HG03439 (cell line): Measurements from ENCODE around the gene CYP2A6.
"Not testable (repeated sequence)": the region's sequence is repeated elsewhere in the genome, so short reads cannot be mapped to it uniquely, and the experiment has no call there.

Source experiments
- ATAC-seq: cut with Tn5 transposase; IDR thresholded peaks from one replicate; pipeline ENCODE4 v1.9.1; 2021; ENCODE audit warnings: mild to moderate bottlenecking, moderate library complexity; ENCODE audit not compliant: unreplicated experiment

Gene CYP2A6, protein sequence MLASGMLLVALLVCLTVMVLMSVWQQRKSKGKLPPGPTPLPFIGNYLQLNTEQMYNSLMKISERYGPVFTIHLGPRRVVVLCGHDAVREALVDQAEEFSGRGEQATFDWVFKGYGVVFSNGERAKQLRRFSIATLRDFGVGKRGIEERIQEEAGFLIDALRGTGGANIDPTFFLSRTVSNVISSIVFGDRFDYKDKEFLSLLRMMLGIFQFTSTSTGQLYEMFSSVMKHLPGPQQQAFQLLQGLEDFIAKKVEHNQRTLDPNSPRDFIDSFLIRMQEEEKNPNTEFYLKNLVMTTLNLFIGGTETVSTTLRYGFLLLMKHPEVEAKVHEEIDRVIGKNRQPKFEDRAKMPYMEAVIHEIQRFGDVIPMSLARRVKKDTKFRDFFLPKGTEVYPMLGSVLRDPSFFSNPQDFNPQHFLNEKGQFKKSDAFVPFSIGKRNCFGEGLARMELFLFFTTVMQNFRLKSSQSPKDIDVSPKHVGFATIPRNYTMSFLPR

DNA sequence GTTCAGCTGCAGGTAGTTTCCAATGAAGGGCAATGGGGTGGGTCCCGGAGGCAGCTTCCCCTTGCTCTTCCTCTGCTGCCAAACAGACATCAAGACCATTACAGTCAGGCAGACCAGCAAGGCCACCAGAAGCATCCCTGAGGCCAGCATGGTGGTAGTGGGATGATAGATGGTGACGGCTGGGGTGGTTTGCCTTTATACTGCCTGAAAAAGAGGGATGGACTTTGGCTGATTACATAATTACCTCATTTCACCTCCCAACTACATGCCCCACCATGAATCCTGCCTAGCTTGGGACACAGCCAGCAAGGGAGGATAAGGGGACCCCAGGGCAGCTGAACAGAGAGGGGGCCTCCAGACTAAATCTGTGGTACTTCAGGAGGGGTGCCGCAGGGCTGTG, at the start of gene CYP2A6:
TSS of gene CYP2A6 (minus strand) at position 171 of the 400 bp plus-strand sequence. CDS start at position 150, 21 bp downstream.
- ATAC-seq = not testable (repeated sequence)

DNA sequence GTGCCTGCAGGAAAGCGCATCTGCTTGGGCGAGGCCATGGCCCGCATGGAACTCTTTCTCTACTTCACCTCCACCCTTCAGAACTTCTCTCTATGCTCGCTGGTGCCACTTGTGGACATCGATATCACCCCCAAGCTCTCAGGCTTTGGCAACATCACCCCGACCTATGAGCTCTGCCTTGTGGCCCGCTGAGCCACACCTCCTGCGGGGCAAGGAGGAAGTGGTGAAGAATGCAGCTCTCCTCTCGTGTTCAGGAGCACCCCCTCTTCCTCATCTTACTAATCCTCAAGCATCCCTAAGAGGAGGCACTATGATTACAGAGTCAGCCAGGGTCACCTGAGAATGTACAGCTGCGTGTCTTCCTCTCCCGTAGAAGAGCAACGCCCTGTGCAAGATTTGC, 49.7 kb upstream of the CYP2A6 start:
- ATAC-seq = not testable (repeated sequence)

DNA sequence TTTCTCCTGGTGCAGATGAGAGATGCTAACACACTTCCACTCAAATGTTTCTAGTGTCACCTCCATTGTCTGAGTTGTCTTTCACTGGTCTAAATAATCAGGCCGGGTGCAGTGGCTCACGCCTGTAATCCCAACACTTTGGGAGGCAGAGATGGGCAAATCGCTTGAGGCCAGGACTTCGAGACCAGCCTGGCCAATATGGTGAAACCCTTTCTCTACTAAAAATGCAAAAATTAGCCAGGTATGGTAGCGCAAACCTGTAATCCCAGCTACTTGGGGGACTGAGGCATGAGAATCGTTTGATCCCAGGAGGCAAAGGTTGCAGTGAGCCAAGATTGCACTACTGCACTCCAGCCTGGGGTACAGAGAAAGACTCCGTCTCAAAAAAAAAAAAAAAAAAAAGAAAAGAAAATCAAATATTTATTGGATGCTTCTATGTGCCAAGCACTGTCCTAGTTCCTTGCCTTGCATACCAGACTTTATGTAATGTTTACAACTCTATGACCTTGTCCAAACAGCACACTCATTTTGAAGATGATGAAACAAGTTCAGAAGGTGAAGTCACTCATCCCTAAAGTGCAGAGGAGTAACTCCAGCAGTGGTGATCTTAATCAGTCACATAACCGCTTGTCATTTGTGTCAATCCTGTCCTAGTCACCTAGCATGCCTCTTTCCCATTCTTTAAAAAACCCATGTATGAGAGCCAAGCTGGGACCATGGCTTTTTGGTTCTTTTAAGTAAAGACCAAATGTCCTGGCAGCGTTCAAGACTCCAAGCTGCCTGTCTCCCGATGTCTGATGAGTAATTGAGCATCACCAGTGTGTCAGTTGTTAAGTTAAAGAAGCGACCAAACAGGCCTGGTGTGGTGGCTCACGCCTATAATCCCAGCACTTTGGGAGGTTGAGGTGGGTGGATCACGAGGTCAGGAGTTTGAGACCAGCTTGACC, 46.9 kb upstream of the CYP2A6 start:
- not testable (repeated sequence) for ATAC-seq

DNA sequence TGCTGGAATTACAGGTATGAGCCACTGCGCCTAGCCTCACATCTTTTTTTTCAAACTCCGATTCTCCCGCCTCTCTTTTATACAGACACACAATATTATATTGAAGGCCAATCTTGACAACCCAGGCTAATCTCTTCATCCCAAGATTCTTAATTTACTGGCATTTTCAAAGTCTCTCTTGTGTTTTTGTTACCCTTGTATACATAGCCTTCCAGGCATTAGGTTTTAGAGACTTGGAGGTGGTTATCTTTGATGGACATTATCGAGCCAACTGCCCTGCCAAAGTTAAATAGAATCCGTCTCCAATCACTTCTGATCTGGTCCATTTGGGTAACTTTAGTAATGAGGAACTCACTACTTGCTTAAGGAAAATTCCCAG, 46.2 kb upstream of the CYP2A6 start:
- ATAC-seq = no peak

DNA sequence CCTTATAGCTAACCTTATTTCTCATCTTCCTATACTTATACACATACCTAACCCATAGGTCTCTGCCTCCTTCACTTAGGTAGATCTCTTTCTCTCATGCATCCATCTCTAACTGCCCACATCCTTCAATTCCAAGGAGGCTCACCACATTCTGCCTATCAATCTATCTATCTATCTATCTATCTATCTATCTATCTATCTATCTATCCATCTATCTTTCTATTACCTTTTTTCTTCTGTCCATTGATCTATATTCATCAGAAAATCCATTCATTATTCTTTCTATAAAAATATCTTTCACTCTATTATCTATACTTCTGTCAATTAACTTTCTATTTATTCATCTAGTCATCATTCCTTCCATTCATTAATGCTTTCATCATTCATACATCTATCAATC, 42.9 kb upstream of the CYP2A6 start:
- ATAC-seq = no peak

DNA sequence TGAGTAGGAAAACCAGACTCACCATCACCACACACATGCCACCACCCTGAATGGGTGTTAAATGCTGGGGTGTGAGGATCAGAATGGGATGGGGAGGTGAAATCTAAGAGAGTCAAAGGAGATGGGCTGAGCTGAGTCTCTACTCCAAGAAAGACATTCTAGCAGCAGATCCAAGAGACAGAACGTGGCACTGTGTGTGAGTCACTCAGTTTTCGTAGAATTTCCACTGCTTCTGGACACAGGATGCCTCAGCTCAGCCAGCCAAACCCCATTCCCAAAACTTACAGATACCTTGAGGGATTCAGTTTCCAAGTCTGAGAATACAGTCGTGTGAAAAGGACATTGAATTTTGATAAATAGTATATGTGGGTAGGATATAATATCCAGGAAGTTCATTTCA, 39.1 kb upstream of the CYP2A6 start:
- no peak for ATAC-seq

DNA sequence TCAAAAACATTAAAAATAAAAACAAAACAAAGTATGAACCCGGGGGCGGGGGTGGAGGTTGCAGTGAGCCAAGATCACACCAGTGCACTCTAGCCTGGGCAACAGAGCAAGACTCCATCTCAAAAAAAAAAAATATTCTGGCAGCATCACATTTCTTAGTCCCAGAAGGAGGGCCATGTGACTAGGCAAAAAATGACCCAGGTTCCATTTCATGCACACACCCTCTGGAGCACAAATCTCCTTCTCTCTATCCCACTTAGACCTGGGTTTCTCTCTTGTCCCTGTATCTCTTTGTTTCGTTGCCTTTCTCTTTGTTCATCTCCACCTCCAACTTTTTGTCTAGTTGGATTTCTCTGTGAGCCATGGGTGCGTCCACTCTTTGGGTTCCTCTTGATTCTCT, 37.9 kb upstream of the CYP2A6 start:
- no peak for ATAC-seq

DNA sequence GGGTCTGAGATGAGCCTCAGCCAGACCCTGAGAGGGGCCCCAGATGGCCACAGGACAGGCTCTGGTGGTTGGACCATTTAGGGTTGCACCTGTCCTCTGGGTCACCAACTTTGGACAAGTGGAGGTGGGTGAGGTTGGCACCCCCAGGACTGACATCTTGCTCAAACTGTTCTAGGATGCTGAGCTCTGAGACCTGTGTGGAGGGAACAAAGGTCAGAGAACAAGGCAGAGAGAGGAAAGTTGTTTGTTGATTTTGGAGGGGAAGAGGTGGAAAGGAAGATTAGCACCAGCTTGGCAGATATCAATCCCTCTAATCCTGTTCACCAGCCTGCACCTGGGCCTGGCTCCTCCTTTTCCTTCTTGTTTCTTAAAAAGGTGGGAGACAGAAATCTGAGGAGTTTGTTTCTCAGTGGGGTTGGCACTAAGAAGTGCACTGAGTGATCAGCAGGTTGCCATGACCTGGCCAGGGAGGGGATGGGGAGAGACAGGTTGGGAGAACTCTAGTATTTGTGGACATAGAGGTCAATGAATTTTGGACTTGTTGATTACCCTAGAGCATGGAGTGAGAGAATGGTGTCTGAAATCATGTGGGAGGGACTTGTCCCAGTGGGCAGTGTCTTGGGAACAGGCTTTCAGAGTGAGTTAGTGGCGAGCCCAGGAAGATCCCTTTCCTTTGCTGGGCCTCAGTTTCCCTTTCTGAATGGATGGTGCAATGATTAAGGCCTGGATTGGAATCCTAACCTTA, 34.1 kb upstream of the CYP2A6 start:
- not testable (repeated sequence) for ATAC-seq

DNA sequence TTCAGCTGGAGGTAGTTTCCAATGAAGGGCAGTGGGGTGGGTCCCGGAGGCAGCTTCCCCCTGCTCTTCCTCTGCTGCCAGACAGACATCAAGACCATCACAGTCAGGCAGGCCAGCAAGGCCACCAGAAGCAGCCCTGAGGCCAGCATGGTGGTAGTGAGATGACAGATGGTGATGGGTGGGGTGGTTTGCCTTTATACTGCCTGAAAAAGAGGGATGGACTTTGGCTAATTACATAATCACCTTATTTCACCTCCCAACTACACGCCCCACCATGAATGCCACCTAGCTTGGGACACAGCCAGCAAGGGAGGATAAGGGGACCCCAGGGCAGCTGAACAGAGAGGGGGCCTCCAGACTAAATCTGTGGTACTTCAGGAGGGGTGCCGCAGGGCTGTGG, 31.8 kb upstream of the CYP2A6 start, which contains the start of gene CYP2A7:
TSS of gene CYP2A7 (minus strand) at position 170 of the 400 bp plus-strand sequence. CDS start at position 149, 21 bp downstream.
- ATAC-seq = not testable (repeated sequence)

DNA sequence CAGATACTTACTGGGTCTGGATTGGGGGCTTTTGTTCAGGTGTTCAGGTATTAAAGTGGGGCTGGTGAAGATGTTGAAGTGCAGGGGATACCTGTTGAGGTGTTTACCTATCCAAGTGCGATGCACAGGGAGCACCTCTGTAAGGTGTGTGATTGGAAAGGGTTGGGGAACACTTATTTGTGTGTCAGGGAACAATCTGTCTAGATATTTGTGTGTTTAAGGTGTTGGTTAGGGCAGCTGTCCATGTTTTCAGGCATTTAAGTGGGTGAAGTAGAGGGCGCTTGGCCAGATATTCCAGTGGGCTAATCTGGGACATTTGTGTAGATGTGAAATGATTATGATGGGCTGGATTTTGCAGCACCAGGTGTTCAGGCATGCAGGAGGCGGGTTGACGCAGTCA, 29.1 kb upstream of the CYP2A6 start:
- ATAC-seq = not testable (repeated sequence)

DNA sequence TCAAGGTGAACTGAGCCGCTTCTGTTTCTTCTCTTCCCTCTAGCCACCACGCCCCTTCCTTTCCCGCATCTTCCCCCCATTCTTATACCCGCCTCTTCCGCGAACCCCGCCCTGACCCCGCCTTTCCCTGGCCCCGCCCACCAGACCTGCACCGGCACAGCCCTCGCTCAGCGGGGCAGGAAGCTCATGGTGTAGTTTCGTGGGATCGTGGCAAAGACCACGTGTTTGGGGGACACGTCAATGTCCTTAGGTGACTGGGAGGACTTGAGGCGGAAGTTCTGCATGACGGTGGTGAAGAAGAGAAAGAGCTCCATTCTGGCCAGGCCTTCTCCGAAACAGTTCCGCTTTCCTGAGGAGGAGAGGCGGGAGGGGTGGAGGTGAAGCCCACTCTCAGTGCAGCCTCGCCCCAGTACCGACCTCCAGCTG, 25.3 kb upstream of the CYP2A6 start:
- ATAC-seq = not testable (repeated sequence)

DNA sequence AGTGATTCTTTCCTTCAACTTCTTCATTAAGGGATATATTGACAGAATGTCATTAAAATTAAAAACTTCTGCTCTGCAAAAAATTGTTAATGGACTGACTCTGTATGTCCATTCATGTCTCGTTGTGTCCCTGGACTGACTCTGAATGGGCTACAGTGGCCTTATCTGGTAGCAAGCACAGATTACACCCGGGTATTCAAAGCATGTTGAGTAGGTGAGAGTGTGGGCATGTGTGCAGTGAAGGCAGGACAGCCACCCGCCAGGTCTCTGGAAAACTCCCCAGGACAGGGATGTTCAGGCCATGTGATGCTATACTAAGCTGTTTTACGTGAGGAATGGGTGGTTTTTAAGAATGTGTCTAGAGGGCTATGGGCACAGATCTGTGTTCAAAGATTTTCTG, 24.6 kb upstream of the CYP2A6 start:
- ATAC-seq = not testable (repeated sequence)

DNA sequence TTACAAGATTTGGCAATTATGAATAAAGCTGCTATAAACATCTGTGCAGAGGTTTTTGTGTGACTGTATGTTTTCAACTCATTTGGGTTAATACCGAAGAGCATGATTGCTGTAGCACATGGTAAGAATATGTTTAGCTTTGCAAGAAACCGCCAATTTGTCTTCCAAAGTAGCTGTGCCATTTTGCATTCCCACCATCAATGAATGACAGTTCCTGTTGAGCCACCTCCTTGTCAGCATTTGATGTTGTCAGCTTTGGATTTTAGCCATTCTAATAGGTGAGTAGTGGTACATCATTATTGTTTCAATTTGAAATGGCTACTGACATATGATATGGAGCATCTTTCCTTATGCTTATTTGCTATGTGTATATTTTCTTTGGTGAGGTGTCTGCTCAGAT, 23.6 kb upstream of the CYP2A6 start:
- not testable (repeated sequence) for ATAC-seq

DNA sequence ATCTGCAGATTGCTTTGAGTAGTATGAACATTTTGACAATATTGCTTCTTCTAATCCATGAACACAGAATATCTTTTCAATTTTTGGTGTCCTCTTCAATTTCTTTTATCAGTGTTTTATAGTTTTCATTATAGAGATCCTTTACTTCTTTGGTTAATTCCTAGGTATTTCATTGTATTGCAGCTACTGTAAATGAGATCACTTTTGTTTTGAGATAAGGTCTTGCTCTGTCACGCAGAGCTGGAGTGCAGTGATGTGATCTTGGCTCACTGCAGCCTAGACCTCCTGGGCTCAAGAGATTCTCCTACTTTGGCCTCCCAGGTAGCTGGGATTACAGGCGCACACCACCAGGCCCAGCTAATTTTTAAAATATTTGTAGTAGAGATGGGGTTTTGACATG, 22.0 kb upstream of the CYP2A6 start:
- no peak for ATAC-seq

DNA sequence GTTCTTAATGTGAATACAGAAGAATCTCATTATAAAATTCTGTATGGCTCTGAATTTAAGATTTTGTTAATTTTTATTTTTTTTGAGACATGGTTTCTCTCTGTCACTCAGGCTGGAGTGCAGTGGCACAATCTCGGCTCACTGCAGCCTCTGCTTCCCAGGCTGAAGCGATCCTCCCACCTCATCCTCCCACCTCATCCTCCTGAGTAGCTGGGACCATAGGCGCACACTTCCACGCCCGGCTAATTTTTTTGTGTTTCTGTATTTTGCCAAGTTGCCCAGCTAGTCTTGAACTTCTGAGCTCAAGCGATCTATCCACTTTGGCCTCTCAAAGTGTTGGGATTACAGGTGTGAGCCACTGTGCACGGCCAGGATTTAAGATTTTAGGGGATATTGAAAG, 17.5 kb upstream of the CYP2A6 start:
- ATAC-seq = no peak

DNA sequence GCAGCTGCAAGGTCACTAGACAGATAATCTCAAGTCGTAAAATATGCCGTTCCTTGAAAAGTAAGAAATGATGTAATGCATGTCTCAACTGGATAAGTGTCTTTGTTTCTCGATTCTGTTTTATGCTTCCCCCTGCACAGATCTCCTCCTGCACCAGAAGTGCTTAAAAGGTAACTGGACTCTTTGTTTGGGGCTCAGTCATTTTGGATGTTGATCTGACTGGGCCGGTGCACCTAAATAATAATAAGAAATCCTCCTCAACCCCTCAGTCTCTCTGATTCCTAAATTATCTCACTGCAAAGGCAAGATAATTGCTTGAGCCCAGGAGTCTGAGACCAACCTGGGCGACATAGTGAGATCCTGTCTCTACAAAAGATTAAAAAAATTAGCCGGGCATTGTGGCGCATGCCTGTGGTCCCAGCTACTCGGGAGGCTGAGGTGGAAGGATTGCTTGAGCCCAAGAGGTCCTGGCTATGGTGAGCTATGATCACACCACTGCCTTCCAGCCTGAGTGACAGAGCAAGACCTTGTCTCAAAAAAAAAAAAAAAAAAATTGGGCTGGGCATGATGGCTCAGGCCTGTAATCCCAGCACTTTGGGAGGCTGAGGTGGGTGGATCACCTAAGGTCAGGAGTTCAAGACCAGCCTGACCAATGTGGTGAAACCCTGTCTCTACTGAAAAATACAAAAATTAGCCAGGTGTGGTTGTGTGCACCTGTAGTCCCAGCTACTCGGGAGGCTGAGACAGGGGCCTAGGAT, 14.7 kb upstream of the CYP2A6 start:
- not testable (repeated sequence) for ATAC-seq

DNA sequence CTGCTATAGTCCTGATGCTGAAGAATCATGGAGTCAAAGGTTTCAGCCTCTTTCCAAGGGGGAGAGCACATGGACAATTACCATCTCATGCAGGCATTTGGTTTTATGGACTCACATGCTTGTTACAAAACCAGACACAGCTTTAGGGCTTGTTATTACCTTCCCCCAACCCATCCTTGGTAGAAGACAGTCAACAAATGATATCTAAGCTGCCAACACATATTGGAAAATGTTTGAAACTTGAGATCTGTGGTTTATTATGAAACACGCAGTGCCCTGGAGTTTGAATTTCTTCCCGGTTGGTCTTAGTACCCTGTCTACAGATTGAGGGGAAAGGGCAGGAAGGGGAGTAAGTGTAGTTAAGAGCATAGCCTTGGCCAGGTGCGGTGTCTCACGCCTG, 12.5 kb upstream of the CYP2A6 start:
- ATAC-seq = no peak

DNA sequence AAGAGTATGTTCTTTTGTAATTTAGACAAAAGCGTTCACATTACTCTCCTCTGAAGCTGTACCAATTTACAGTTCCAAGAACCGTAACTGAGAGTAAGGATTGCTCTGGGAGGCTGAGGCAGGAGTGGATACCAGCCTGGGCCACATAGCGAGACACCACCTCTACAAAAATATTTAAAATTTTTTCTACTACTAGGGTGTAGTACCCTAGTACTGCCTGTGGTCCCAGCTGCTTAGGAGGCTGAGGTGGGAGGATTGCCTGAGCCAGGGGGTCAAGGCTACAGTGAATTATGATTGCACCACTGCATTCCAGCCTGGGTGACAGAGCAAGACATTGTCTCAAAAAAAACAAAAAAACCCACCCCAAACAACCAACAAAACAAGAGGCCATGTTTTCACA, 12.1 kb upstream of the CYP2A6 start:
- ATAC-seq = no peak

DNA sequence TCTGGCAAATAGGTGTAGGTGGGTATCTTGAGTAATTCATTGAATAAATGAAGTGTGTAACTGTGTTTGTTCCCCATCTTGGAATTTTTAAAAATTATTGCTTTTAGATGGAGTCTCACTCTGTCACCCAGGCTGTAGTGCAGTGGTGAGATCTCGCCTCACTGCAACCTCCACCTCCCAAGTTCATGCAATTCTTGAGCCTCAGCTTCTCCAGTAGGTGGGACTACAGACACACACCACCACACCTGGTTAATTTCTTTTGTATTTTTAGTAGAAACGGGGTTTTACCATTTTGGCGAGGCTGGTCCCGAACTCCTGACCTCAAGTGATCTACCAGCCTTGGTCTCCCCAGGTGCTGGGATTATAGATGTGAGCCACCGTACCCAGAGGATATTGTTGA, 7.9 kb upstream of the CYP2A6 start:
- no peak for ATAC-seq
